Endothelial cell of umbilical vein (primary cell): ENCODE measurements around the gene CCDC12. TPM values are rescaled to one million over a fixed set of nuclear protein-coding genes. Genes with fewer than 3 reads are reported as not detected.
"Not testable (repeated sequence)": the region's sequence is repeated elsewhere in the genome, so short reads cannot be mapped to it uniquely, and the experiment has no call there.

Source experiments
- BruUV-seq: library from RNA; stranded (reverse); fragments of 400-500 nt; replicated peaks from 2 replicates; lab custom pipeline; 2021; lab: Mats Ljungman, UMichigan
- CTCF ChIA-PET: fragments of 300-600, 350-600 bp; sonication (Branson Sonifier 250); formaldehyde crosslinking; loops from one replicate; lab custom pipeline; 2021; ENCODE audit warnings: antibody characterized with exemption, inconsistent platforms; lab: Charles Lee
- POLR2A ChIA-PET: fragments of 300-600, 350-600 bp; sonication (Branson Sonifier 250); formaldehyde crosslinking; loops from one replicate; lab custom pipeline; 2021; ENCODE audit warnings: antibody characterized with exemption, inconsistent platforms; lab: Charles Lee
- DNase-seq: peaks from one replicate; pipeline ENCODE4 v3.0.0-alpha.2; 2011; ENCODE audit warnings: low read depth, low spot score
- FAIRE-seq: peaks from 2 replicates; lab custom pipeline; 2011; peaks lifted over from hg19 to GRCh38; lab: Jason Lieb, UNC
- H2AFZ ChIP-seq: 2 replicates; pipeline ENCODE4 v1.6.0; 2012; ENCODE audit warnings: low read depth, low read length, control low read depth, inconsistent platforms
- H3K27ac ChIP-seq: 2 replicates; pipeline ENCODE4 v1.5.1; 2011; ENCODE audit warnings: low read depth, mild to moderate bottlenecking, control low read depth, low read length, moderate library complexity; ENCODE audit not compliant: insufficient read depth
- H3K27me3 ChIP-seq, 2 experiments: 2 replicates each; pipeline versions ENCODE4 v1.6.0 to v1.6.1; 2011; ENCODE audit warnings: low read length in 2 of 2, mixed read lengths in 1 of 2; ENCODE audit not compliant: control insufficient read depth in 2 of 2, insufficient read depth in 2 of 2
- H3K36me3 ChIP-seq, 2 experiments: 2 replicates in 1 of 2; 3 replicates in 1 of 2; pipeline ENCODE4 v1.5.1; 2011; ENCODE audit warnings: low read length in 2 of 2, mild to moderate bottlenecking in 1 of 2, moderate library complexity in 1 of 2; ENCODE audit not compliant: control insufficient read depth in 2 of 2, insufficient read depth in 2 of 2; ENCODE audit errors: extremely low read depth in 1 of 2
- H3K4me1 ChIP-seq: 3 replicates; pipeline ENCODE4 v1.5.1; 2011; ENCODE audit warnings: mild to moderate bottlenecking, low read length; ENCODE audit not compliant: control insufficient read depth, insufficient read depth; ENCODE audit errors: extremely low read depth
- H3K4me2 ChIP-seq: 2 replicates; pipeline ENCODE4 v1.6.1; 2011; ENCODE audit warnings: low read length, control low read depth, mixed read lengths; ENCODE audit not compliant: insufficient read depth
- H3K4me3 ChIP-seq, 3 experiments: fragments of 200-600 bp in 1 of 3; sonication (generic), shearing (Covaris generic) in 1 of 3; replicated peaks in 1 of 3; 2 replicates each; pipeline ENCODE4 v1.5.1; 2011 to 2016; ENCODE audit warnings: control low read depth in 3 of 3, low read length in 3 of 3, mild to moderate bottlenecking in 2 of 3, inconsistent platforms in 1 of 3, low read depth in 1 of 3, moderate library complexity in 1 of 3; ENCODE audit not compliant: insufficient read depth in 1 of 3
- H3K79me2 ChIP-seq: 2 replicates; pipeline ENCODE4 v1.6.0; 2012; ENCODE audit warnings: low read length, inconsistent platforms; ENCODE audit not compliant: control insufficient read depth, insufficient read depth
- H3K9ac ChIP-seq: replicated peaks from 2 replicates; pipeline ENCODE3; 2011; ENCODE audit warnings: low read length, control low read depth; ENCODE audit not compliant: insufficient read depth; ENCODE audit errors: extremely low read depth
- H3K9me1 ChIP-seq: replicated peaks from 3 replicates; pipeline ENCODE4 v1.6.0; 2011; ENCODE audit warnings: mild to moderate bottlenecking, low read length; ENCODE audit not compliant: control insufficient read depth, insufficient read depth; ENCODE audit errors: extremely low read depth
- H3K9me3 ChIP-seq: replicated peaks from 2 replicates; pipeline ENCODE4 v1.5.1; 2012; ENCODE audit warnings: low read length, inconsistent platforms; ENCODE audit not compliant: control insufficient read depth, insufficient read depth
- H4K20me1 ChIP-seq: replicated peaks from 2 replicates; pipeline ENCODE3; 2011; ENCODE audit warnings: mild to moderate bottlenecking, low read length; ENCODE audit not compliant: control insufficient read depth, insufficient read depth; ENCODE audit errors: extremely low read depth
- EZH2 ChIP-seq: IDR thresholded peaks from 2 replicates; pipeline ENCODE4 v1.6.1; 2012; ENCODE audit warnings: borderline replicate concordance, low read depth, mild to moderate bottlenecking, moderate library complexity, low read length, inconsistent platforms; ENCODE audit not compliant: severe bottlenecking
- GATA2 ChIP-seq: IDR thresholded peaks from 2 replicates; pipeline ENCODE4 v1.7.0; 2011; ENCODE audit warnings: low read depth, mild to moderate bottlenecking, moderate library complexity, mixed read lengths, low read length; ENCODE audit not compliant: insufficient read length, insufficient read depth
- JUN ChIP-seq: IDR thresholded peaks from 2 replicates; pipeline ENCODE4 v1.6.1; 2011; ENCODE audit warnings: borderline replicate concordance, low read depth; ENCODE audit not compliant: insufficient read length, insufficient read depth
- MAX ChIP-seq: IDR thresholded peaks from 2 replicates; pipeline ENCODE4 v1.6.1; 2011; ENCODE audit not compliant: insufficient read depth, insufficient read length
- MYC ChIP-seq: IDR thresholded peaks from one replicate; pipeline ENCODE4 v1.6.1; 2011; ENCODE audit warnings: mild to moderate bottlenecking, low read depth, low read length
- POLR2A ChIP-seq: IDR thresholded peaks from 2 replicates; pipeline ENCODE4 v1.6.1; 2012; ENCODE audit warnings: low read depth, mild to moderate bottlenecking, control low read depth, low read length
- POLR2AphosphoS5 ChIP-seq: IDR thresholded peaks from 2 replicates; pipeline ENCODE4 v1.6.1; 2012; ENCODE audit warnings: low read depth, mild to moderate bottlenecking, control low read depth, low read length, moderate library complexity; ENCODE audit not compliant: insufficient read depth
- dilution Hi-C: fragments of 300-500 bp; cut with MboI; formaldehyde crosslinking; loops from one replicate; pipeline ENCODE4 v1.15.0; 2019; ENCODE audit warnings: low sequenced_read_pairs; ENCODE audit not compliant: extremely low pct_ligation_motif_present
- intact Hi-C: fragments of 100-400 bp; cut with micrococcal nuclease; formaldehyde crosslinking; loops from one replicate; pipeline ENCODE4 v1.10.0; 2022
- polyA plus RNA-seq, 4 experiments: library from polyadenylated mRNA; depleted of rRNA in 3 of 4; stranded (reverse) in 3 of 4; unstranded in 1 of 4; fragments of >200 nt; gene quantifications; 2 replicates each; pipeline versions ENCODE4 v1.2.1 to v1.2.3, GENCODE V29; 2011 to 2012; ENCODE audit warnings: missing spikeins in 1 of 4
- total RNA-seq: library from RNA; stranded (reverse); gene quantifications from 2 replicates; pipeline ENCODE4 v1.2.3, GENCODE V29; 2021
- TF ChIP-seq, protein P1 (sequence below), 2 donors: IDR thresholded peaks; 1 replicate in 1 of 2; 2 replicates in 1 of 2; pipeline ENCODE4 v1.5.1; 2011; ENCODE audit warnings: low read length in 2 of 2, mild to moderate bottlenecking in 2 of 2, moderate library complexity in 2 of 2, control low read depth in 1 of 2, inconsistent platforms in 1 of 2, low read depth in 1 of 2; ENCODE audit not compliant: insufficient read depth in 1 of 2; ENCODE audit errors: extremely low read depth in 1 of 2

Gene CCDC12
- total and polyA plus RNA-seq, 2 donors (not counting 3 experiments of a cell fraction or from before 2014, with no cell fraction given): 35.1 to 50.5 TPM

DNA sequence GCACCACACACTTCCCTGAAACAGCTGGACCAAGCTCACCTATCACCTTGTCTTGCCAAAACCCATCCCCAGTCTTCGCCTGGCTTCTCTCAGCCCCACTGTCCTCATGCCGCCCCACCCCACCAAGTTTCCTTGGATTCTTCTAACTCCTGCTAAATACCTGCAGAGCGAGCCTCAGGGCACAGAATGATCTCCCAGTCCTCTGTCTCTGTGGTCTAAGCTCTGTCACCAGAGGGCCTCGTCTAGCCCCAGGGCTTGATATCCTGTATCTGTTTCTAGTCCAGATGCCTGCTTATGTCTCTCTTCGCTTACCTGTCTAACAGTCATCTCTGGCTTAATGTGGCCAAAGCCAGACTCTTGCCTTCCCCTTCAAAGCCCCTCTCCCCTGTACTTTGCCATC is 9.7 kb downstream of the CCDC12 start:
- BruUV-seq: no TSS peak
- FAIRE-seq (peak; percentile 72), DNase-seq (no peak)
- H3K9me1 ChIP-seq: no peaks in the 10 kb centered on the region
- H3K27me3 ChIP-seq: no peaks in the 10 kb centered on the region
- no peaks in the 10 kb centered on the region for H3K36me3 ChIP-seq
- H3K4me2 ChIP-seq: no peak overlapping the region
- peaks cover 17% of the 10 kb centered on the region for H3K4me1 ChIP-seq
- no peak overlapping the region for H3K27ac ChIP-seq
- TF ChIP-seq MAX: no peak
- H3K79me2 ChIP-seq: peaks cover 82% of the 10 kb centered on the region
- H4K20me1 ChIP-seq: peaks cover 6% of the 10 kb centered on the region
- CTCF ChIA-PET: interaction anchor here (0.7 to 2.7 kb wide), 3 partner anchors 23 to 43 kb away, joined by 3 to 8 read pairs (median 4); no protein-coding TSS in a partner anchor
- intact Hi-C loops (no loop called here), dilution Hi-C loops (no loop called here)
- no peak overlapping the region for H3K4me3 ChIP-seq
- POLR2A ChIA-PET: no interaction called here
- H3K9ac ChIP-seq: no peak overlapping the region
- H2AFZ ChIP-seq: no peak overlapping the region
- no peaks in the 10 kb centered on the region for H3K9me3 ChIP-seq

- no peak overlapping the region for H3K4me3 ChIP-seq
- TF ChIP-seq GATA2: no peak
- TF ChIP-seq POLR2A: no peak
- no peak for TF ChIP-seq EZH2
- TF ChIP-seq MYC: no peak
- no peak for TF ChIP-seq POLR2AphosphoS5
- TF ChIP-seq MAX: no peak
- no peak for TF ChIP-seq JUN
- TF ChIP-seq, protein P1, sequence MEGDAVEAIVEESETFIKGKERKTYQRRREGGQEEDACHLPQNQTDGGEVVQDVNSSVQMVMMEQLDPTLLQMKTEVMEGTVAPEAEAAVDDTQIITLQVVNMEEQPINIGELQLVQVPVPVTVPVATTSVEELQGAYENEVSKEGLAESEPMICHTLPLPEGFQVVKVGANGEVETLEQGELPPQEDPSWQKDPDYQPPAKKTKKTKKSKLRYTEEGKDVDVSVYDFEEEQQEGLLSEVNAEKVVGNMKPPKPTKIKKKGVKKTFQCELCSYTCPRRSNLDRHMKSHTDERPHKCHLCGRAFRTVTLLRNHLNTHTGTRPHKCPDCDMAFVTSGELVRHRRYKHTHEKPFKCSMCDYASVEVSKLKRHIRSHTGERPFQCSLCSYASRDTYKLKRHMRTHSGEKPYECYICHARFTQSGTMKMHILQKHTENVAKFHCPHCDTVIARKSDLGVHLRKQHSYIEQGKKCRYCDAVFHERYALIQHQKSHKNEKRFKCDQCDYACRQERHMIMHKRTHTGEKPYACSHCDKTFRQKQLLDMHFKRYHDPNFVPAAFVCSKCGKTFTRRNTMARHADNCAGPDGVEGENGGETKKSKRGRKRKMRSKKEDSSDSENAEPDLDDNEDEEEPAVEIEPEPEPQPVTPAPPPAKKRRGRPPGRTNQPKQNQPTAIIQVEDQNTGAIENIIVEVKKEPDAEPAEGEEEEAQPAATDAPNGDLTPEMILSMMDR (IDR thresholded peaks at IDR 0.05; ENCODE audit: extremely low read depth in 1 of 2, insufficient read depth in 1 of 2, low read depth in 1 of 2, low read length in 2 of 2): no peak
- H3K4me2 ChIP-seq: no peak overlapping the region
- no peaks in the 10 kb centered on the region for H3K36me3 ChIP-seq
- H3K9ac ChIP-seq: no peak overlapping the region
- no peaks in the 10 kb centered on the region for H3K9me1 ChIP-seq
- ChIA-PET POLR2A (no interaction called here), CTCF (interaction anchor here (1.0 to 1.6 kb wide), 3 partner anchors 19 to 42 kb away, joined by 3 to 4 read pairs (median 4); no protein-coding TSS in a partner anchor)
- DNase-seq (no peak), FAIRE-seq (no peak)
- dilution Hi-C loops (no loop called here), intact Hi-C loops (no loop called here)
- peaks cover 6% of the 10 kb centered on the region for H4K20me1 ChIP-seq
- H3K9me3 ChIP-seq: no peaks in the 10 kb centered on the region
- H3K4me1 ChIP-seq: peaks cover 17% of the 10 kb centered on the region
- H3K27me3 ChIP-seq: no peaks in the 10 kb centered on the region
- H2AFZ ChIP-seq: no peak overlapping the region
- H3K79me2 ChIP-seq: peaks cover 80% of the 10 kb centered on the region
- no TSS peak for BruUV-seq
- H3K27ac ChIP-seq: no peak overlapping the region
Observed at GRCh38 chr3:46965151-46965550, 11.4 kb downstream of the CCDC12 start.

DNA sequence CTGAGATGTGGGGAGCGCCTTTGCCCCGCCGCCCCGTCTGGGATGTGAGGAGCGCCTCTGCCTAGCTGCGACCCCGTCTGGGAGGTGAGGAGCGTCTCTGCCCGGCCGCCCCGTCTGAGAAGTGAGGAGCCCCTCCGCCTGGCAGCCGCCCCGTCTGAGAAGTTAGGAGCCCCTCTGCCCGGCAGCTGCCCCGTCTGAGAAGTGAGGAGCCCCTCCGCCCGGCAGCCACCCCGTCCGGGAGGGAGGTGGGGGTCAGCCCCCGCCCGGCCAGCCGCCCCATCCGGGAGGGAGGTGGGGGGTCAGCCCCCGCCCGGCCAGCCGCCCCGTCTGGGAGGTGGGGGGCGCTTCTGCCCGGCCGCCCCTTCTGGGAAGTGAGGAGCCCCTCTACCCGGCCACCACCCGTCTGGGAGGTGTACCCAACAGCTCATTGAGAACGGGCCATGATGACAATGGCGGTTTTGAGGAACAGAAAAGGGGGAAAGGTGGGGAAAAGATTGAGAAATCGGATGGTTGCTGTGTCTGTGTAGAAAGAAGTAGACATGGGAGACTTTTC is 12.4 kb downstream of the CCDC12 start:
- H3K9me3 ChIP-seq, H3K36me3 ChIP-seq, H4K20me1 ChIP-seq, H3K9ac ChIP-seq, H3K9me1 ChIP-seq, H2AFZ ChIP-seq, BruUV-seq, intact Hi-C loops, FAIRE-seq, POLR2A ChIA-PET, H3K4me3 ChIP-seq, CTCF ChIA-PET, H3K27me3 ChIP-seq, H3K27ac ChIP-seq, H3K4me2 ChIP-seq, DNase-seq, dilution Hi-C loops: not testable (repeated sequence)
- Histone ChIP-seq H3K4me1 (peaks cover 27% of the 10 kb centered on the region), H3K79me2 (peaks cover 79% of the 10 kb centered on the region)
